ENCODE data around the gene HAUS8. TPM values are rescaled to one million over a fixed set of nuclear protein-coding genes. Genes with fewer than 3 reads are reported as not detected.

The HAUS8 gene
- total and polyA plus RNA-seq, 9 of the 15 experiments (the other 6 are each of a cell fraction or from before 2014, with no cell fraction given) = 20.5 to 53.2 (median 36.0) TPM

GRCh38 chr19:17020823-17021222, 54.4 kb downstream of the HAUS8 start (continued):
- TF ChIP-seq BCLAF1 (IDR thresholded peaks at IDR 0.05; ENCODE audit: borderline replicate concordance in 1 of 2, control insufficient read depth in 1 of 2, low read depth in 2 of 2, low read length in 1 of 2) (no peak), PPARD (CRISPR knock-in tag; IDR thresholded peaks at IDR 0.05) (no peak), EGR1 (conservative IDR thresholded peaks at IDR 0.05) (no peak), UBTF (IDR thresholded peaks at IDR 0.05; ENCODE audit: borderline replicate concordance in 1 of 2, low read depth in 2 of 2, low read length in 2 of 2) (no peak), FOS (IDR thresholded peaks at IDR 0.05; ENCODE audit: extremely low read depth, insufficient read length) (peak; percentile 75), SIN3B (IDR thresholded peaks at IDR 0.05; ENCODE audit: low read depth) (no peak), FOXK2 (conservative IDR thresholded peaks at IDR 0.05 in 1 of 2, IDR thresholded peaks at IDR 0.05 in 1 of 2; ENCODE audit: low read depth in 2 of 2) (no peak), BACH1 (tag; IDR thresholded peaks at IDR 0.05) (no peak), USF1 (CRISPR knock-in tag; IDR thresholded peaks at IDR 0.05) (peak; percentile 94), BDP1 (IDR thresholded peaks at IDR 0.05; ENCODE audit: insufficient read depth, insufficient read length) (no peak), HLTF (IDR thresholded peaks at IDR 0.05) (no peak), ATF2 (CRISPR knock-in tag; IDR thresholded peaks at IDR 0.05) (no peak), OTX1 (CRISPR knock-in tag; IDR thresholded peaks at IDR 0.05) (no peak), CBX3 (IDR thresholded peaks at IDR 0.05; ENCODE audit: borderline replicate concordance in 1 of 2, low read length in 2 of 2) (peak in 1 of 2 experiments; percentile 71; a peak in 1 of 3 replicates), HEY1 (CRISPR knock-in tag; IDR thresholded peaks at IDR 0.05; ENCODE audit: borderline replicate concordance) (no peak), GATA2 (CRISPR knock-in tag; IDR thresholded peaks at IDR 0.05) (no peak), HNRNPL (IDR thresholded peaks at IDR 0.05; ENCODE audit: low read depth, low read length) (no peak), TBP (optimal IDR thresholded peaks at IDR 0.05; ENCODE audit: low read depth, low read length) (no peak), TCF7L2 (IDR thresholded peaks at IDR 0.05; ENCODE audit: low read depth, low read length) (no peak), SNRNP70 (optimal IDR thresholded peaks at IDR 0.05; ENCODE audit: low read depth, low read length) (no peak), KLF13 (tag; IDR thresholded peaks at IDR 0.05; ENCODE audit: borderline replicate concordance, low read depth) (no peak), KLF6 (CRISPR knock-in tag; IDR thresholded peaks at IDR 0.05; ENCODE audit: borderline replicate concordance) (no peak), ETV1 (tag; conservative IDR thresholded peaks at IDR 0.05; ENCODE audit: low read depth) (no peak)
